NB4 (cell line): ENCODE data around the gene KDF1.

ENCODE experiments used
- MYC ChIP-seq: IDR thresholded peaks from 2 replicates; pipeline ENCODE4 v1.6.1; 2011; ENCODE audit warnings: low read depth, low read length
- POLR2A ChIP-seq: IDR thresholded peaks from 2 replicates; pipeline ENCODE4 v1.6.1; 2011; ENCODE audit warnings: mild to moderate bottlenecking; ENCODE audit not compliant: insufficient read length; ENCODE audit errors: extremely low read depth
- TF ChIP-seq, protein P1 (sequence below): IDR thresholded peaks from 2 replicates; pipeline ENCODE4 v1.6.1; 2011; ENCODE audit warnings: low read depth, low read length
- TF ChIP-seq, protein P2 (sequence below): IDR thresholded peaks from one replicate; pipeline ENCODE4 v1.5.1; 2012; ENCODE audit warnings: low read depth, low read length

DNA sequence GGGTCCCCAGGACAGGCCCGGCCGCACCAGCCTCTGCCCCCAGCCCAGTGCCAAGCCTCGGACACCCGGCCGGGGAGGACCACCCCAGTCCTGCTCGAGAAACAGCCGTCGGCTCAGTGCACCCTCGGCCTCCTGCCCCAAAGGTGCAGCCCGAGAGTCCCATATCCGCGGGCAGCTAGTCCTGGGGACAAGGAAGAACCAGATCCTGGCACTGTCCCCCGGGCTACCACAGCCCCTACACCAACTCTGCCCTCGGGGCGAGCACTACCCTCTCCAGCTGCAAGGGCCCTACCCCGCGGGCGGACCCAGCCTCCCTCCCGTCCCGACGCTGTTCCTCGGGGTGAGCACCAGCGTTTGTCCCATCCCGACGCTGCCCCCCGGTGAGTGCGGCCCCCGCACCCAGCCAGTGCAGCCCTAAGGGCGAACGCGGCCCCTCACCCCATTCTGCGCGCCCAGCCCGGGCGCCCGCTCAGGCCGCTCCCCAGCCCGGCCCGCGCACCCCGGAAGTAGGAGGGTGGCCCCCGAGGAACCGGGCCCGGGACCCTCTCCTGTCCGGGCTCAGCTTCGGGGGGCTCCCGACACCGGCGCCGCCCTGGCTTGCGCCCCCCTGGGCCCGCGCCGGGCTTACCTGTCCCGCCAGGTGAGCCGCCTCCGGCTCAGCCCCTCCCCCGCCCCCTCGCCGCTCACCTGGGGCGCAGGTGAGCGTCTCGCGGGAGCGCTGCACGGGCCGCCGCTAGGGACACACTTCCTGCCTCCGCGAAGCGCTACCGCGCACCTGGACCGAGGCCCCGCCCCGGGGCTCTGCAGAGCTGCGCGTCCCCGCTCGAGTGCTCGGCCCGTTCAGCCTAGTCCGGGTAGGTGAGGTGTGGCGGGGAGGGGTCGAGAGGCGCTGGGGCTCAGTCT, at the start of gene KDF1:
- TF ChIP-seq, protein P1, sequence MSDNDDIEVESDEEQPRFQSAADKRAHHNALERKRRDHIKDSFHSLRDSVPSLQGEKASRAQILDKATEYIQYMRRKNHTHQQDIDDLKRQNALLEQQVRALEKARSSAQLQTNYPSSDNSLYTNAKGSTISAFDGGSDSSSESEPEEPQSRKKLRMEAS, result no peak
- TF ChIP-seq, protein P2, sequence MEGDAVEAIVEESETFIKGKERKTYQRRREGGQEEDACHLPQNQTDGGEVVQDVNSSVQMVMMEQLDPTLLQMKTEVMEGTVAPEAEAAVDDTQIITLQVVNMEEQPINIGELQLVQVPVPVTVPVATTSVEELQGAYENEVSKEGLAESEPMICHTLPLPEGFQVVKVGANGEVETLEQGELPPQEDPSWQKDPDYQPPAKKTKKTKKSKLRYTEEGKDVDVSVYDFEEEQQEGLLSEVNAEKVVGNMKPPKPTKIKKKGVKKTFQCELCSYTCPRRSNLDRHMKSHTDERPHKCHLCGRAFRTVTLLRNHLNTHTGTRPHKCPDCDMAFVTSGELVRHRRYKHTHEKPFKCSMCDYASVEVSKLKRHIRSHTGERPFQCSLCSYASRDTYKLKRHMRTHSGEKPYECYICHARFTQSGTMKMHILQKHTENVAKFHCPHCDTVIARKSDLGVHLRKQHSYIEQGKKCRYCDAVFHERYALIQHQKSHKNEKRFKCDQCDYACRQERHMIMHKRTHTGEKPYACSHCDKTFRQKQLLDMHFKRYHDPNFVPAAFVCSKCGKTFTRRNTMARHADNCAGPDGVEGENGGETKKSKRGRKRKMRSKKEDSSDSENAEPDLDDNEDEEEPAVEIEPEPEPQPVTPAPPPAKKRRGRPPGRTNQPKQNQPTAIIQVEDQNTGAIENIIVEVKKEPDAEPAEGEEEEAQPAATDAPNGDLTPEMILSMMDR, result no peak
- no peak for TF ChIP-seq POLR2A
- TF ChIP-seq MYC, result no peak
